Measurements from ENCODE around the gene HIKESHI. TPM values are rescaled to one million over a fixed set of nuclear protein-coding genes. Genes with fewer than 3 reads are reported as not detected.
"Not testable (repeated sequence)": the region's sequence is repeated elsewhere in the genome, so short reads cannot be mapped to it uniquely, and the experiment has no call there.

HIKESHI gene
- total and polyA plus RNA-seq, 8 donors = 0.87 to 149 (median 31.5) TPM

- no peak overlapping the region for H3K4me3 ChIP-seq
- TF ChIP-seq EP300 (IDR thresholded peaks at IDR 0.05) (no peak), POLR2A (IDR thresholded peaks at IDR 0.05) (no peak), CTCF (IDR thresholded peaks at IDR 0.05) (no peak), POLR2AphosphoS5 (IDR thresholded peaks at IDR 0.05) (no peak)
- WGBS, 5 donors = 90 to 98% (median 97%) methylated on average over 3 of the region's 3 CpGs
- intact Hi-C loops (cut with DNase I; ENCODE audit: low total_unique reads) = loop anchor here (10.0 kb wide), 1 partner anchor 425 kb away; the partner anchor contains the start of gene CCDC83
- H3K36me3 ChIP-seq = peaks cover 14 to 55% (median 49%) of the 10 kb centered on the region in 4 donors
- no peaks in the 10 kb centered on the region for H3K9me3 ChIP-seq
- no peaks in the 10 kb centered on the region for H3K27me3 ChIP-seq
- DNase-seq = no peak
- no peak overlapping the region for H3K27ac ChIP-seq
- peaks cover 0 to 10% (median 4%) of the 10 kb centered on the region in 4 donors for H3K4me1 ChIP-seq
Measured at GRCh38 chr11:86279747-86280146, 22.3 kb upstream of the HIKESHI start.

- peaks cover 0 to 5% (median 0%) of the 10 kb centered on the region in 4 donors for H3K4me1 ChIP-seq
- DNase-seq = no peak
- no peak overlapping the region for H3K27ac ChIP-seq
- no peak overlapping the region for H3K4me3 ChIP-seq
- intact Hi-C loops (cut with DNase I; ENCODE audit: low total_unique reads) = loop anchor here (10.0 kb wide), 1 partner anchor 433 kb away; the partner anchor contains the start of gene CCDC83
- 89 to 95% (median 92%) methylated on average over 2 of the region's 2 CpGs for WGBS, 5 donors
- TF ChIP-seq POLR2A (IDR thresholded peaks at IDR 0.05) (no peak), EP300 (IDR thresholded peaks at IDR 0.05) (no peak), CTCF (IDR thresholded peaks at IDR 0.05) (no peak), POLR2AphosphoS5 (IDR thresholded peaks at IDR 0.05) (no peak)
- H3K9me3 ChIP-seq = no peaks in the 10 kb centered on the region
- peaks cover 0 to 14% (median 13%) of the 10 kb centered on the region in 4 donors for H3K36me3 ChIP-seq
- no peaks in the 10 kb centered on the region for H3K27me3 ChIP-seq
Measured at GRCh38 chr11:86287468-86287796, 14.6 kb upstream of the HIKESHI start.

GRCh38 chr11:86288776-86289507, 13.1 kb upstream of the HIKESHI start:
- DNase-seq = no peak
- intact Hi-C loops (cut with DNase I; ENCODE audit: low total_unique reads) = loop anchor here (10.0 kb wide), 1 partner anchor 434 kb away; the partner anchor contains the start of gene CCDC83
- 72 to 85% (median 75%) methylated on average over 7 of the region's 7 CpGs for WGBS, 5 donors

GRCh38 chr11:86289508-86290280, 12.3 kb upstream of the HIKESHI start:
- intact Hi-C loops (cut with DNase I; ENCODE audit: low total_unique reads) = loop anchor here (10.0 kb wide), 1 partner anchor 435 kb away; the partner anchor contains the start of gene CCDC83
- H3K4me3 ChIP-seq, H3K27ac ChIP-seq, H3K27me3 ChIP-seq, H3K9me3 ChIP-seq, H3K4me1 ChIP-seq, H3K36me3 ChIP-seq, DNase-seq: not testable (repeated sequence)
- WGBS, 5 donors = 80 to 89% (median 84%) methylated on average over 9 of the region's 9 CpGs

More at GRCh38 chr11:86288776-86289507, 13.1 kb upstream of the HIKESHI start:
- TF ChIP-seq CTCF (IDR thresholded peaks at IDR 0.05) = no peak
- TF ChIP-seq EP300 (IDR thresholded peaks at IDR 0.05) = no peak
- TF ChIP-seq POLR2A (IDR thresholded peaks at IDR 0.05) = no peak
- no peak for TF ChIP-seq POLR2AphosphoS5 (IDR thresholded peaks at IDR 0.05)
- H3K4me3 ChIP-seq = no peak overlapping the region
- no peak overlapping the region for H3K27ac ChIP-seq
- H3K9me3 ChIP-seq = no peaks in the 10 kb centered on the region
- H3K36me3 ChIP-seq = peaks cover 0 to 12% (median 12%) of the 10 kb centered on the region in 4 donors
- no peaks in the 10 kb centered on the region for H3K27me3 ChIP-seq
- H3K4me1 ChIP-seq = peaks cover 0 to 5% (median 0%) of the 10 kb centered on the region in 4 donors

Data from stomach (tissue), 9 donors.